ENCODE results near the gene ZNRF2. TPM values are rescaled to one million over a fixed set of nuclear protein-coding genes. Genes with fewer than 3 reads are reported as not detected.

Gene ZNRF2
- total RNA-seq, 1 experiment from 2014 or later = 22.1 TPM

DNA sequence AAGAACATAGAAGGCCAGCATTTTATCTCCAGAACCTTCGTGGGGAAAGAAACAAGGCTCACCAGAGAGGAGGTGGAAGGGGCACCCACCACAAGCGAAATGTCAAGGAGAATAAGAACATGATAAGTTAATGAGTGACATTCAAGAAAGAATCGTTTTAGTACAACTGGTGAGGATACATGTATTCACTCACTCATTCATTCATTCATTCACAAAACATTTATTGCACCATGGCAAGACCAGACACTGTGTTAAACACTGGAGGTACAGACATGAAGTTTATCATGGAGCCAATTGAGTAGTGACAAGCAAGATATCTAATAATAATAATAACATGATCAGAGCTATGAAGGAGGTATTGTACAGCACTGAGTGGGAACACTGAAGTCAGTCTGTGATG lies 1.7 kb upstream of the ZNRF2 start:
- H3K4me3 ChIP-seq (ENCODE audit: low read depth in 2 of 2, low read length in 2 of 2) = no peak overlapping the region
- H3K9me3 ChIP-seq (ENCODE audit: control insufficient read depth, insufficient read depth, low read depth, low read length) = no peaks in the 10 kb centered on the region
- DNase-seq (ENCODE audit: low read depth, low spot score) (no peak), ATAC-seq (no peak)
- ChIA-PET POLR2A (no interaction called here), CTCF (interaction anchor here (0.6 kb wide), 1 partner anchor 125 kb away, joined by 5 read pairs; no protein-coding TSS in a partner anchor)
- TF ChIP-seq, protein P1, sequence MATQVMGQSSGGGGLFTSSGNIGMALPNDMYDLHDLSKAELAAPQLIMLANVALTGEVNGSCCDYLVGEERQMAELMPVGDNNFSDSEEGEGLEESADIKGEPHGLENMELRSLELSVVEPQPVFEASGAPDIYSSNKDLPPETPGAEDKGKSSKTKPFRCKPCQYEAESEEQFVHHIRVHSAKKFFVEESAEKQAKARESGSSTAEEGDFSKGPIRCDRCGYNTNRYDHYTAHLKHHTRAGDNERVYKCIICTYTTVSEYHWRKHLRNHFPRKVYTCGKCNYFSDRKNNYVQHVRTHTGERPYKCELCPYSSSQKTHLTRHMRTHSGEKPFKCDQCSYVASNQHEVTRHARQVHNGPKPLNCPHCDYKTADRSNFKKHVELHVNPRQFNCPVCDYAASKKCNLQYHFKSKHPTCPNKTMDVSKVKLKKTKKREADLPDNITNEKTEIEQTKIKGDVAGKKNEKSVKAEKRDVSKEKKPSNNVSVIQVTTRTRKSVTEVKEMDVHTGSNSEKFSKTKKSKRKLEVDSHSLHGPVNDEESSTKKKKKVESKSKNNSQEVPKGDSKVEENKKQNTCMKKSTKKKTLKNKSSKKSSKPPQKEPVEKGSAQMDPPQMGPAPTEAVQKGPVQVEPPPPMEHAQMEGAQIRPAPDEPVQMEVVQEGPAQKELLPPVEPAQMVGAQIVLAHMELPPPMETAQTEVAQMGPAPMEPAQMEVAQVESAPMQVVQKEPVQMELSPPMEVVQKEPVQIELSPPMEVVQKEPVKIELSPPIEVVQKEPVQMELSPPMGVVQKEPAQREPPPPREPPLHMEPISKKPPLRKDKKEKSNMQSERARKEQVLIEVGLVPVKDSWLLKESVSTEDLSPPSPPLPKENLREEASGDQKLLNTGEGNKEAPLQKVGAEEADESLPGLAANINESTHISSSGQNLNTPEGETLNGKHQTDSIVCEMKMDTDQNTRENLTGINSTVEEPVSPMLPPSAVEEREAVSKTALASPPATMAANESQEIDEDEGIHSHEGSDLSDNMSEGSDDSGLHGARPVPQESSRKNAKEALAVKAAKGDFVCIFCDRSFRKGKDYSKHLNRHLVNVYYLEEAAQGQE (IDR thresholded peaks at IDR 0.05; ENCODE audit: insufficient read depth in 1 of 2, low read depth in 2 of 2, low read length in 1 of 2) = no peak
- TF ChIP-seq, protein P2, sequence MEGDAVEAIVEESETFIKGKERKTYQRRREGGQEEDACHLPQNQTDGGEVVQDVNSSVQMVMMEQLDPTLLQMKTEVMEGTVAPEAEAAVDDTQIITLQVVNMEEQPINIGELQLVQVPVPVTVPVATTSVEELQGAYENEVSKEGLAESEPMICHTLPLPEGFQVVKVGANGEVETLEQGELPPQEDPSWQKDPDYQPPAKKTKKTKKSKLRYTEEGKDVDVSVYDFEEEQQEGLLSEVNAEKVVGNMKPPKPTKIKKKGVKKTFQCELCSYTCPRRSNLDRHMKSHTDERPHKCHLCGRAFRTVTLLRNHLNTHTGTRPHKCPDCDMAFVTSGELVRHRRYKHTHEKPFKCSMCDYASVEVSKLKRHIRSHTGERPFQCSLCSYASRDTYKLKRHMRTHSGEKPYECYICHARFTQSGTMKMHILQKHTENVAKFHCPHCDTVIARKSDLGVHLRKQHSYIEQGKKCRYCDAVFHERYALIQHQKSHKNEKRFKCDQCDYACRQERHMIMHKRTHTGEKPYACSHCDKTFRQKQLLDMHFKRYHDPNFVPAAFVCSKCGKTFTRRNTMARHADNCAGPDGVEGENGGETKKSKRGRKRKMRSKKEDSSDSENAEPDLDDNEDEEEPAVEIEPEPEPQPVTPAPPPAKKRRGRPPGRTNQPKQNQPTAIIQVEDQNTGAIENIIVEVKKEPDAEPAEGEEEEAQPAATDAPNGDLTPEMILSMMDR (IDR thresholded peaks at IDR 0.05) = no peak
- TF ChIP-seq TCF7L2 (IDR thresholded peaks at IDR 0.05; ENCODE audit: low read depth, low read length) (no peak), SIN3A (IDR thresholded peaks at IDR 0.05; ENCODE audit: borderline replicate concordance, insufficient read depth, low read depth, low read length) (no peak), POLR2AphosphoS5 (IDR thresholded peaks at IDR 0.05; ENCODE audit: low read depth, low read length) (no peak)
- no peaks in the 10 kb centered on the region for H3K27me3 ChIP-seq (ENCODE audit: control insufficient read depth, insufficient read depth, low read length)
- intact Hi-C loops (cut with micrococcal nuclease; ENCODE audit: unreplicated experiment) = no loop called here
- H3K4me1 ChIP-seq (ENCODE audit: control insufficient read depth, insufficient read depth, low read length) = peaks cover 11% of the 10 kb centered on the region
- BruUV-seq (replicated peaks) = no TSS peak
- no peaks in the 10 kb centered on the region for H3K36me3 ChIP-seq (ENCODE audit: control insufficient read depth, insufficient read depth, low read length)
- in situ Hi-C loops (cut with HindIII; ENCODE audit: low pct_unique_long_range_greater_than_20kb, low sequenced_read_pairs) = no loop called here
- H3K27ac ChIP-seq (ENCODE audit: low read length) = no peak overlapping the region

DNA sequence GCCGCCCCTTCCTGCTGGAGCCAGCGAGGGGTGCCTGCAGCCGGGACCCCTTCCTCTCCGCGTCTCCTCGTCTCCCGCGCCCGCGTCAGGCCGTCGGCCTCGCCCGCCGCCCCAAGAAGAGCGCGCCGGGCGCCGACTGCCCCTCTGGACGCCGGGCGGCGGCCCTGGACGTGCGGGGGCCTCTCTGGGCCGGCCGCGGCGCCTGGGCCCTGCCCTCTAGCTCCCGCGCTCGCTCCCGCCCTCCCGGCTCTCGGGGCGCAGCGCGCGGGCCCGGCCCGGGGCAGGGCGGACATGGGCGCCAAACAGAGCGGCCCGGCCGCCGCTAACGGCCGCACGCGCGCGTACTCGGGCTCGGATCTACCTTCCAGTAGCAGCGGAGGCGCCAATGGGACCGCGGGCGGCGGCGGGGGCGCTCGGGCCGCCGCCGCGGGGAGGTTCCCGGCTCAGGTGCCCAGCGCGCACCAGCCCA lies 704 bp downstream of the ZNRF2 start:
- in situ Hi-C loops (cut with HindIII; ENCODE audit: low pct_unique_long_range_greater_than_20kb, low sequenced_read_pairs) (no loop called here), intact Hi-C loops (cut with micrococcal nuclease; ENCODE audit: unreplicated experiment) (no loop called here)
- DNase-seq (ENCODE audit: low read depth, low spot score) (no peak), ATAC-seq (peak; percentile 52)
- ChIA-PET CTCF (no interaction called here), POLR2A (no interaction called here)
- Histone ChIP-seq H3K27ac (ENCODE audit: low read length) (peak overlapping the region; percentile 71; the same call in 1 of the 2 replicates), H3K27me3 (ENCODE audit: control insufficient read depth, insufficient read depth, low read length) (no peaks in the 10 kb centered on the region), H3K36me3 (ENCODE audit: control insufficient read depth, insufficient read depth, low read length) (no peaks in the 10 kb centered on the region; the same call in 1 of the 2 replicates), H3K4me3 (ENCODE audit: low read depth in 2 of 2, low read length in 2 of 2) (peak overlapping the region; percentile 77 to 98), H3K9me3 (ENCODE audit: control insufficient read depth, insufficient read depth, low read depth, low read length) (no peaks in the 10 kb centered on the region), H3K4me1 (ENCODE audit: control insufficient read depth, insufficient read depth, low read length) (peaks cover 23% of the 10 kb centered on the region)
- BruUV-seq (replicated peaks) = no TSS peak
- TF ChIP-seq POLR2AphosphoS5 (IDR thresholded peaks at IDR 0.05; ENCODE audit: low read depth, low read length) (no peak), TCF7L2 (IDR thresholded peaks at IDR 0.05; ENCODE audit: low read depth, low read length) (no peak), SIN3A (IDR thresholded peaks at IDR 0.05; ENCODE audit: borderline replicate concordance, insufficient read depth, low read depth, low read length) (no peak)
- TF ChIP-seq, protein P2 (IDR thresholded peaks at IDR 0.05) = peak; percentile 30
- TF ChIP-seq, protein P1 (IDR thresholded peaks at IDR 0.05; ENCODE audit: insufficient read depth in 1 of 2, low read depth in 2 of 2, low read length in 1 of 2) = no peak

Data from Panc1 (cell line).